NCI-H187 (cell line): ENCODE measurements around the gene CHD8.
"Not testable (repeated sequence)": the region's sequence is repeated elsewhere in the genome, so short reads cannot be mapped to it uniquely, and the experiment has no call there.

Source experiments
- DNase-seq, 2 experiments: peaks; one replicate each; lab custom pipeline; 2025; lab: John Stamatoyannopoulos, UW

CHD8 gene

GRCh38 chr14:21372814-21373213 is 83.1 kb downstream of the CHD8 start:
- not testable (repeated sequence) for DNase-seq

GRCh38 chr14:21369949-21370679 is 85.8 kb downstream of the CHD8 start:
- no peak for DNase-seq

- DNase-seq: no peak
Observed at GRCh38 chr14:21367582-21368144, 88.3 kb downstream of the CHD8 start.

- DNase-seq: no peak
Observed at GRCh38 chr14:21356511-21356910, 99.4 kb downstream of the CHD8 start.

GRCh38 chr14:21352587-21352986 is 103.3 kb downstream of the CHD8 start:
- DNase-seq: no peak

- DNase-seq: no peak
Observed at GRCh38 chr14:21350539-21350938, 105.4 kb downstream of the CHD8 start.

GRCh38 chr14:21347201-21347600 is 108.7 kb downstream of the CHD8 start:
- DNase-seq: no peak

GRCh38 chr14:21346532-21347135 is 109.3 kb downstream of the CHD8 start:
- DNase-seq: no peak

GRCh38 chr14:21343035-21343794 is 112.7 kb downstream of the CHD8 start:
- DNase-seq: no peak
